GM20000 (cell line): ENCODE measurements around the gene RSAD2.
"Not testable (repeated sequence)": the region's sequence is repeated elsewhere in the genome, so short reads cannot be mapped to it uniquely, and the experiment has no call there.

Source experiments
- DNase-seq: peaks from one replicate; pipeline ENCODE4 v3.0.0; 2012; ENCODE audit warnings: low spot score
- CTCF ChIP-seq: IDR thresholded peaks from 2 replicates; pipeline ENCODE4 v1.5.1; 2012; ENCODE audit warnings: mild to moderate bottlenecking, control low read depth; ENCODE audit errors: extremely low read depth, missing control alignments

The RSAD2 gene

DNA sequence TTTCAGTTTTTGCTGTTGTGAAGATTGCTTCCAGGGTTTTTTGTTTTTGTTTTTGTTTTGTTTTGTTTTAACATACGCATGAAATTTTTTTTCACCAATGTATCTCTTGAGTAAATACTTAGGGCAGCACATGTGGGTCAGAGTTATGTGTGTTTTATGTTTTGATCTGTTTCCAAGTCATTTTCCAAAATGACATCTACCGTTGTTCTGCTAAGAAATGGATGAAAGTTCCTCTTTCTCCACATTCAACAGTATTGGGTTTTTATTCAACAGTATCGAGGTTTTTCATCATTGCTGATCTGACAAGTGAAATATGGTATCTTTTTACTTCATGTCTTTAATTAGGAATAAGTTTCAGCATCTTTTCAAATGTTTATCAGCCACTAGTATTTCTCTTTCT lies 56.3 kb downstream of the RSAD2 start:
- DNase-seq = no peak
- no peak for TF ChIP-seq CTCF

GRCh38 chr2:6934345-6934744 lies 56.8 kb downstream of the RSAD2 start:
- no peak for TF ChIP-seq CTCF
- no peak for DNase-seq

DNA sequence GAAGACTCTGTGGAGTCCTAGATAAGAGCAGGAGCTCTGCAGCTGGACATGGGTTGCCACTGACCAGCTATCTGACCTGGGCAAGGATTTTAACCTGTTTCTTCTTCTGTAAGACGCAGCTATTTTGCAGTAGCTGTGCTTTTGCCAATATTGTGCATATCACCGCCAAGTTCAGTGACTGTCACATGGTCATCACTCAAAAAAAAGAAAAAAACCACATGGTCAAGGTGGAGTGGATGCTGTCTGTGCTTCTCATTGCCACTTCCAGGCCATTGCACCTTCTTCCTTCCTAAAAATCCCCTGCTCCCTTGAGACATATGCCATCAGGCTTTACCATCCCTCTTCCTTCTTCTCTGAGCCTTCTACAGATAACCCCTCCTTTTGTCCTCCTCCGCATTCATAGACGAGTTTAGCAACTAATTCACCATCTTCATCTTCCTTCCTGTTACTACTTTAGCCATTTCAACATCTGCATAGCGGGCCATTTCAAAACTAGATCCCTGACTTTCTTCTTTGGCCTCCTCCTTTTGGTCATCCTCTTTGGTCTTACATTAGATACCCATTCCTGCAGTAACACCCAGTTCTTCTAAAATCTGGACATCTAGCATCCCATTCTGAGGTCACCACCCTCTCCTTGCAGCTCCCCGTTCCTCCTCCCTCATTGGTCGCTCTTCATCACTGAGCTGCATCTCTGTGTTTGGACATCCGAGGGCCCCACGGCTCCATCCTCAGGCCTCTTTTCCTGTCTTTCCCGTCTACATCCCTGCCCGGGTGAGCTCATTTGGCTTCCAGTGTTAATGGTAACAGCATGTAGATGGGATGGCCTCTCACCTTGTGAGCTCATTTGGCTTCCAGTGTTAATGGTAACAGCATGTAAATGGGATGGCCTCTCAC lies 57.4 kb downstream of the RSAD2 start:
- no peak for TF ChIP-seq CTCF
- no peak for DNase-seq

GRCh38 chr2:6935652-6936020 lies 58.1 kb downstream of the RSAD2 start:
- not testable (repeated sequence) for DNase-seq

DNA sequence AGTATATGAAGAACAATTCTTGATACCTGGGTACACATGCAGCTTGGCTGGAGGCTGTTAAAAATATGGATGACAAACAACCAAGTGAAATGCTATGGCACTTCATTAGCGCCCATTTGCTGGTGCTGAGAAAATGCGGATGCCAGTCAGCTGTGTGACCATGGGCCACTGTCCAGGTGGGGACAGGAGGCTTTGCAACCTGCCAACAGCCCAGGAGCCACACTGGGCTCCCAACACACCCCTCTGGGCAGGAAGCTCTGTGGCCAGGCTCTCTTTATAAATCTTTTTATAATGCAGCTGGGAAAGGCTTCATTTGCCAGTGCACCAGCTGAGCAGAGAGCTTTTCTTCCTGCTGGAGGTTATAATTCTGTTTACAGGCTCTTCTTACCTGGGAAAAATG lies 59.6 kb downstream of the RSAD2 start:
- no peak for DNase-seq
- no peak for TF ChIP-seq CTCF

DNA sequence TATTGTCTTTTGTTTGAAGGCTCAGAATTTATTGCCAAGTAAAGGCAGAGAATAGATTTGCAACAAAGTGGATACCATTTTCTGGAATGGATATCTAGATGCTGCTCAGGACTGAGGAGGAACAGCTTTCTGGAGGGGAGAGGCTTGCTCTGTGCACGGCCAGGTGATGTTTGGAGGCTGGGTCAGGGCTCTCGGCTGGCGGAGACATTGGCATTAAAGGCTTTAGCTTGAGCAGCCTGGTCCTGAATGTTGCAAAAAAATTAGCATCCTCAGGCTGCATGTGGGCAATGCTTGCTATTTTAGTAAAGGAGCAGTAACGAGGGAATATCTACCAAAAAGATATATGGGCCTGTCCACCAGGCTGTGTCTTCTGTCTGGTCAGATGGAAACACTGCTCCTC lies 60.0 kb downstream of the RSAD2 start:
- no peak for TF ChIP-seq CTCF
- DNase-seq = no peak

GRCh38 chr2:6939071-6939470 lies 61.5 kb downstream of the RSAD2 start:
- no peak for TF ChIP-seq CTCF
- DNase-seq = no peak

GRCh38 chr2:6940820-6941219 lies 63.2 kb downstream of the RSAD2 start:
- no peak for TF ChIP-seq CTCF
- DNase-seq = no peak
